ENCODE results near the gene SUN5. TPM values are rescaled to one million over a fixed set of nuclear protein-coding genes. Genes with fewer than 3 reads are reported as not detected.

The SUN5 gene
- total RNA-seq, 6 experiments from 2014 or later: not detected

- peaks cover 13% of the 10 kb centered on the region for H3K9me3 Mint-ChIP-seq
- no peak overlapping the region for H3K4me3 Mint-ChIP-seq
- DNase-seq: no peak
- no peak for TF ChIP-seq CTCF (IDR thresholded peaks at IDR 0.05)
- H3K27me3 Mint-ChIP-seq (ENCODE audit: insufficient read depth): peaks cover 40% of the 10 kb centered on the region
- no peaks in the 10 kb centered on the region for H3K36me3 Mint-ChIP-seq (ENCODE audit: low read depth)
- H3K4me1 Mint-ChIP-seq (ENCODE audit: low read depth): no peaks in the 10 kb centered on the region
- no peak overlapping the region for H3K27ac Mint-ChIP-seq
Measured at GRCh38 chr20:32990426-32990825, 13.8 kb downstream of the SUN5 start.

GRCh38 chr20:32989507-32990283 is 14.5 kb downstream of the SUN5 start:
- H3K36me3 Mint-ChIP-seq (ENCODE audit: low read depth): no peaks in the 10 kb centered on the region
- no peak for DNase-seq
- no peaks in the 10 kb centered on the region for H3K4me1 Mint-ChIP-seq (ENCODE audit: low read depth)
- no peak overlapping the region for H3K4me3 Mint-ChIP-seq
- peaks cover 6% of the 10 kb centered on the region for H3K9me3 Mint-ChIP-seq
- H3K27ac Mint-ChIP-seq: no peak overlapping the region
- peaks cover 38% of the 10 kb centered on the region for H3K27me3 Mint-ChIP-seq (ENCODE audit: insufficient read depth)
- TF ChIP-seq CTCF (IDR thresholded peaks at IDR 0.05): no peak

GRCh38 chr20:32988008-32988407 is 16.2 kb downstream of the SUN5 start:
- no peak overlapping the region for H3K4me3 Mint-ChIP-seq
- no peaks in the 10 kb centered on the region for H3K4me1 Mint-ChIP-seq (ENCODE audit: low read depth)
- no peak overlapping the region for H3K27ac Mint-ChIP-seq
- TF ChIP-seq CTCF (IDR thresholded peaks at IDR 0.05): no peak
- DNase-seq: no peak
- no peaks in the 10 kb centered on the region for H3K36me3 Mint-ChIP-seq (ENCODE audit: low read depth)
- peaks cover 25% of the 10 kb centered on the region for H3K27me3 Mint-ChIP-seq (ENCODE audit: insufficient read depth)
- H3K9me3 Mint-ChIP-seq: no peaks in the 10 kb centered on the region

- no peak overlapping the region for H3K27ac Mint-ChIP-seq
- H3K27me3 Mint-ChIP-seq (ENCODE audit: insufficient read depth): peaks cover 21% of the 10 kb centered on the region
- H3K4me3 Mint-ChIP-seq: no peak overlapping the region
- H3K4me1 Mint-ChIP-seq (ENCODE audit: low read depth): no peaks in the 10 kb centered on the region
- DNase-seq: no peak
- no peaks in the 10 kb centered on the region for H3K36me3 Mint-ChIP-seq (ENCODE audit: low read depth)
- no peaks in the 10 kb centered on the region for H3K9me3 Mint-ChIP-seq
- no peak for TF ChIP-seq CTCF (IDR thresholded peaks at IDR 0.05)
Measured at GRCh38 chr20:32987044-32987825, 17.0 kb downstream of the SUN5 start.

- DNase-seq: no peak
- Mint-ChIP-seq H3K27ac (no peak overlapping the region), H3K9me3 (no peaks in the 10 kb centered on the region), H3K4me3 (no peak overlapping the region), H3K4me1 (ENCODE audit: low read depth) (no peaks in the 10 kb centered on the region), H3K27me3 (ENCODE audit: insufficient read depth) (peaks cover 20% of the 10 kb centered on the region), H3K36me3 (ENCODE audit: low read depth) (no peaks in the 10 kb centered on the region)
- no peak for TF ChIP-seq CTCF (IDR thresholded peaks at IDR 0.05)
Measured at GRCh38 chr20:32986331-32986966, 17.8 kb downstream of the SUN5 start.
